GM19193 (cell line): ENCODE data around the gene ATAD3A.

Experiments used
- POLR2A ChIP-seq: IDR thresholded peaks from 4 replicates; pipeline ENCODE4 v1.6.1; 2011; ENCODE audit not compliant: insufficient read depth, insufficient read length; ENCODE audit errors: extremely low read depth

Gene ATAD3A

DNA sequence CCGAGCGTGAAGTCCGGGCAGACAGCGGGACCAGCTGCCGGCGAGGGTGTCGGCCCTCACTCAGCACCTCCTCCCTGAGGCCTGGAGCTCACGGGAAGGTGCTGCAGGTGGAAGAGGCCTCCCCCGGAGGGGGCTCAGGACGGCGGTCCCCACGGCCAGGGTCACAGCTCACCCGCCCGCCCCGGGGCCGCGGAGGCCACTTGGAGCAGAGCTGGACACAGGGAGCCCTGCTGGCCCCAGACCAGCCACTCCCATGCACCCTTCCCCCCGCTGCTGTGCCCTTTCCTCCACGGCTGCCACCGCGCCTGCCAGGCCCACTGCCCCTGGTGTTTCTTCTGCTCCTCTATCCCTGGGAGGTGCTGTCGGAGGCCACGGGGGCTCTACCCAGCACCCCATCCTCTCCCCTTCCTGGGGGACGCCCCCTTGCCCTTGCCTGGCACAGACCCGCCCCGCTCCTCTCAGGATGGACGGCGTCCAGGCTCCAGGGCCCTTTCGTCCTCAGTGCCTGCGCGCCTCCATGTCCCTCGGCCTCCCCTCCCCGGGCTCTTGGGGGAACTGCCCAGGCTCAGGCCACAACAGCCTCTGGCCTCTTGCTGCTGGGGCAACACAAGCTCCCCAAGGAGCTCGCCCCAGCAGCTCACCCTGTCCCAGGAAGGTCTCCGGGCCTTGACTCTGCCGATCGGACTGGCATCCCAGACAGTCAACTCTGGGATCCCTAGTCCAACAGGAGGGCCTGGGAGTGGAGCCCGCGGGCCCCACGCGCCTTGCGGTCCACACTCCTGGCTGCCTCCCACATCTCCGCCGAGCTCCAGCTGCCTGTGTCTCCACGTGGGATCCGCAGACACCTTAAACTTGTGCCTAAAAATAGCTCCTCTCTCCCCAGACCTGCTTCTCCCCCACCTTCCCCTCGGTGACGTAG is 24.3 kb downstream of the ATAD3A start:
- TF ChIP-seq POLR2A, result no peak

DNA sequence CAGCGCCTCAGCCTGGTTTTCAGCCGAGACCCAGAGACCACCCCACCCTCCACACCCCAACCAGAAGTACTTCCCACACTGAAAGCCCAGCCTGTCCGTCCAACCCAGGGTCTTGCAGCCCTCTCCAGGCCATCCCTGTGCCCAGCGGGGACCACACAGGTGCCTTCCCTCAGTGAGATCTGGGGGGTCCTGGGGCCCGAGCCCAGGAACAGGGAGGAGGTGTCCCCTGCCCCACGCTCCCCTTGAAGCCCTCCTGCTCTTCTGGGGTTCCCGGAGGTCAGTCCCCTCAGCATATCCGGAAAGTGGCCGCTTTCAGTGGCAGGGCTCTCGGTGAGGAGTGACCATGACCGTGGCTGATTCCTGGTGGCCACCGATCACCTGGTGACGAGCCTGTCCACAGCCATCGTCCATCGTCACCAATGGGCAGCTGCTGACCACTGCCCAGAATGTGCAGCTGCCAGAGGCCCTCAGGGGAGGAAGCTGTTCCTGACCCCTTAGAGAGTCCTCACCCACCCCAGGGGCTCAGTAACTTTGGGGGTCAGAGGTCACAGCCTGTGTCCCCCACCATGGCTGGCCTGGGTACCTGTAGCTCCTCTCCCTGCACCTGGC is 25.1 kb downstream of the ATAD3A start:
- no peak for TF ChIP-seq POLR2A

DNA sequence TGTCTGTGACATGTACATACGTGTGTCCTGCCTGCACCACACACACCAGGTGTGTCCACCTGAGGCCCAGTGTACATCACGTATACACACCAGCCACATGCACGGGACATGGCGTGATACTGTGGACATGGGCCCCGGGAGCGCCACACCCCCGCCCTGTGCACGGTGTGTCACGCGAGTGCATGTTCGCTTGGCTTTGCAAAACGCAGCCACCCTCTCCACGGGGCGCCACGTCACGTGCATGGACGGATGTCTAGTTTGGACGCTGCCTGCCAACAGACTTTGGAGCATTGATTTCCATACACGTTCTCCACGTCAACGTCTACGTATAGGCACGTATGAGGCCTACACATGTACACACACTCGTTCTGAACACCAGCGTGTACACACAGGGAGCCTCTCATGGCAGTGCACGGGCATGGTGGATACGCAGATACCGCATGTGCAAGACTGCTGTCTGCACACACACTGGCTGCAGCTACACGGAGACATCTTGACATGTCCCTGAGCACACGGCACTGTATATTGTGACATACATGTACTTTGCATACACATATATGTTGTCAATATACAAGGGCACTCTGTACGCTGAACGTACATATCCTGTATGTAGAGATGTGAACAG is 25.8 kb downstream of the ATAD3A start:
- no peak for TF ChIP-seq POLR2A

DNA sequence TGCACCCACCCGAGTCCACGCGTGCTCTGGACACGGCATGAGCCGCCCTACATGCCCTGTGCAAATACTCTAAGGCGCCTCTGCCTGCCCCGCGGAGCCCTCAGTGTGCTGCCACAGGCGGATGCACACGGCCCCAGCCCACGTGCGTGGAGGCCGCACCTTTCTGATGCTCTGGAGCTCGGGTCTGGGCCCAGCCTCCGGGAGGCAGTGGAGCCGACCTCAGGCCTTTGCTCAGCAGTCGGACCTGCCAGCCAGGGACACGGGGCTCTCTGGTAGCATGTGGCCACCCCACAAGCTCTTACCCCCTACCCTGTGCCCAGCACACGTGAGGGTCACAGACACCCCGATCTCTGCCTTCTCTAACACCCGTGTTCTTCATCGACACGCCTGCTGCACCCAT is 26.4 kb downstream of the ATAD3A start:
- TF ChIP-seq POLR2A, result no peak

- TF ChIP-seq POLR2A, result no peak
These were observed 27.0 kb downstream of the ATAD3A start for GRCh38 chr1:1538989-1539309.

- TF ChIP-seq POLR2A, result no peak
These were observed 27.5 kb downstream of the ATAD3A start for GRCh38 chr1:1539310-1540089.

DNA sequence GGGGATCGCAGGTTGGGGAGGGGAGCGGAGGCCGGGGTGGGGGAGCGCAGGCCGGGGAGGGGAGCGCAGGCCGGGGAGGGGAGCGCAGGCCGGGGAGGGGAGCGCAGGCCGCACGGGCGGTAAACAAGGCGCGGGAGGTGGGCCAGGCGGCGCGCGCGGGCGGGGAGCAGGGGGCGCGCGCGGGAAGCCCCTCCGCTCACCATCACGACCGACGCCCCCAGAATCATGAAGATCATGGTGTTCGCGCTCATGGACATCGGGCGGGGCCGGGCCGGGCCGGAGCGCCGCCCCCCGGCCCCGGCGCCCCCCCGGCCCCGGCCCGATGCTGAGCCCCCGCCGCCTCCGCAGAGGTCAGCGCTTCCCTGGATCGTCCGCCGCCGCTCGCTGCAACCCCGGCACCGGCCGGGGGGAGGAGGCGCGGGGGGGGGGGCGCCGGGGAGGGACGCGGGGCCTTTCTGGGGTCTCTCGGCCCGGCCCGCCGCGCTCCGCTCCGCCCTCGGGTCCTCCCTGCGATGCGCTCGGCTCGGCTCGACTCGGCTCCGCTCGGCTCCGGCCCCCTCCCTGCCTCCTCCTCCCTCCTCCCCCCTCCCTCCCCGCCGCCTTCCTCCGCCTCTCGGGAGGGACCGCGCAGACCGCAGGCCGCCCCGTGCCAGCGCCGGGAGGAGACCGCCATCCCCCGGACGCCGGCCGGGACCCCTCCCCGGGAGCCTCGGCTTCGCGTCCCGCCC is 28.3 kb downstream of the ATAD3A start, which contains the start of gene TMEM240:
TSS of gene TMEM240 (minus strand) at position 535 of the 728 bp plus-strand sequence. CDS start at position 257, 278 bp downstream.
- TF ChIP-seq POLR2A, result no peak

- no peak for TF ChIP-seq POLR2A
These were observed 29.1 kb downstream of the ATAD3A start for GRCh38 chr1:1540818-1541628.

- no peak for TF ChIP-seq POLR2A
These were observed 30.2 kb downstream of the ATAD3A start for GRCh38 chr1:1541956-1542765.

GRCh38 chr1:1542766-1543705 is 31.1 kb downstream of the ATAD3A start:
- TF ChIP-seq POLR2A, result no peak

GRCh38 chr1:1543706-1544099 is 31.7 kb downstream of the ATAD3A start:
- TF ChIP-seq POLR2A, result no peak

GRCh38 chr1:1544544-1544943 is 32.6 kb downstream of the ATAD3A start:
- TF ChIP-seq POLR2A, result no peak
